Prostate gland (tissue), 2 donors: Measurements from ENCODE around the gene SSR3.

Experiments
- CTCF ChIP-seq, 4 experiments: fragments of 200-600 bp in 2 of 4; fragments of 450-650 bp in 2 of 4; sonication (generic) in 2 of 4; IDR thresholded peaks; 1 replicate in 3 of 4; 2 replicates in 1 of 4; pipeline ENCODE4 v1.5.1; 2016 to 2019; ENCODE audit warnings: antibody characterized with exemption in 4 of 4, mild to moderate bottlenecking in 2 of 4, moderate library complexity in 2 of 4
- POLR2A ChIP-seq: fragments of 450-650 bp; IDR thresholded peaks from one replicate; pipeline ENCODE4 v1.6.1; 2016; ENCODE audit warnings: antibody characterized with exemption, mild to moderate bottlenecking
- POLR2AphosphoS5 ChIP-seq: sonication (generic); formaldehyde crosslinking; IDR thresholded peaks from one replicate; pipeline ENCODE4 v1.6.1; 2017; ENCODE audit warnings: antibody characterized with exemption

GRCh38 chr3:156516284-156516683 is 38.6 kb downstream of the SSR3 start:
- TF ChIP-seq CTCF (IDR thresholded peaks at IDR 0.05) (no peak), POLR2A (no peak), POLR2AphosphoS5 (no peak)
